ENCODE data around the gene ATP1B3.
"Not testable (repeated sequence)": the region's sequence is repeated elsewhere in the genome, so short reads cannot be mapped to it uniquely, and the experiment has no call there.

ATP1B3 gene

DNA sequence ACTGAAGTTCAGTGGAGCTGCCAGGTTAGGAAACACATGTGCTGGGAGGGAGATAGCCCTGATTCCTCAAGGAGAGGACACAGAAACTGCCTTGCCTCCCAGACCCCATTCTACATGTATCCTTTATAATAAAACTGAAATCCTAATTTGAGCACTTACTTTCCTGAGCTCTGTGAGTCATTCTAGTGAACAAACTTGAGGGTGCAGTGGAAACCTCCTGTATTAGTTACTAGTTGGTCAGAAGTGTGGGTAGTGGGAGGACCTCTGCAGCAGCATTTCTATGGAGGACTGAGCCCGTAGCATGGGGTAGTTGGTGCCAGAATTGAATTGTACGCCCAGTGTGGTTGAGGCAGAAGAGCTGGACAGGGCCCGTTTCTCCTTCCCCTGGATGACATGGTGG lies 23.9 kb downstream of the ATP1B3 start:
- DNase-seq (ENCODE audit: low read depth) = no peak
- TF ChIP-seq POLR2A (IDR thresholded peaks at IDR 0.05; ENCODE audit: extremely low read depth, insufficient read length) (no peak), MYC (IDR thresholded peaks at IDR 0.05; ENCODE audit: low read depth, low read length) (no peak)
- TF ChIP-seq, protein P1, sequence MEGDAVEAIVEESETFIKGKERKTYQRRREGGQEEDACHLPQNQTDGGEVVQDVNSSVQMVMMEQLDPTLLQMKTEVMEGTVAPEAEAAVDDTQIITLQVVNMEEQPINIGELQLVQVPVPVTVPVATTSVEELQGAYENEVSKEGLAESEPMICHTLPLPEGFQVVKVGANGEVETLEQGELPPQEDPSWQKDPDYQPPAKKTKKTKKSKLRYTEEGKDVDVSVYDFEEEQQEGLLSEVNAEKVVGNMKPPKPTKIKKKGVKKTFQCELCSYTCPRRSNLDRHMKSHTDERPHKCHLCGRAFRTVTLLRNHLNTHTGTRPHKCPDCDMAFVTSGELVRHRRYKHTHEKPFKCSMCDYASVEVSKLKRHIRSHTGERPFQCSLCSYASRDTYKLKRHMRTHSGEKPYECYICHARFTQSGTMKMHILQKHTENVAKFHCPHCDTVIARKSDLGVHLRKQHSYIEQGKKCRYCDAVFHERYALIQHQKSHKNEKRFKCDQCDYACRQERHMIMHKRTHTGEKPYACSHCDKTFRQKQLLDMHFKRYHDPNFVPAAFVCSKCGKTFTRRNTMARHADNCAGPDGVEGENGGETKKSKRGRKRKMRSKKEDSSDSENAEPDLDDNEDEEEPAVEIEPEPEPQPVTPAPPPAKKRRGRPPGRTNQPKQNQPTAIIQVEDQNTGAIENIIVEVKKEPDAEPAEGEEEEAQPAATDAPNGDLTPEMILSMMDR (IDR thresholded peaks at IDR 0.05; ENCODE audit: low read depth, low read length) = no peak
- TF ChIP-seq, protein P2, sequence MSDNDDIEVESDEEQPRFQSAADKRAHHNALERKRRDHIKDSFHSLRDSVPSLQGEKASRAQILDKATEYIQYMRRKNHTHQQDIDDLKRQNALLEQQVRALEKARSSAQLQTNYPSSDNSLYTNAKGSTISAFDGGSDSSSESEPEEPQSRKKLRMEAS (IDR thresholded peaks at IDR 0.05; ENCODE audit: low read depth, low read length) = no peak
- H3K4me3 ChIP-seq (ENCODE audit: low read depth, low read length) = no peak overlapping the region

DNA sequence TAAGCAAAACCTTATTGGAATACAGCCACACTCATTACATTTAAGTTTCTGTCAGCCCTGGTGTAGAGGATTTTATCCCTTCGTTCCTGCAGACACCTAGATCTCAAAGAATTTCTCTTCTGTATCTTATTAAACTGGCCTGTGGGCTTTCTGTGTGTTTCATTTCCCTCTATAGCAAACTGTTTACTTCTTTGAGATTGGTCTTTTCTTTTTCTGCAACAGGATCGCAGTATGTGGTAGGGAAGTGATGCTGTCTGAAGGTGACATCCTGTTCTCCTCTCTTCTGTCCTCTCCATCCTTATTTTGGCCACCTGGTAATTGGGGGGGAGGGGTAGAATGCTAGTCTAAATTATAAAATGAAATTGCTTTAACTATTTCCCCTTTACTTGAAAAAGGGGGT lies 25.5 kb downstream of the ATP1B3 start:
- no peak overlapping the region for H3K4me3 ChIP-seq (ENCODE audit: low read depth, low read length)
- no peak for DNase-seq (ENCODE audit: low read depth)
- no peak for TF ChIP-seq POLR2A (IDR thresholded peaks at IDR 0.05; ENCODE audit: extremely low read depth, insufficient read length)
- TF ChIP-seq, protein P2 (IDR thresholded peaks at IDR 0.05; ENCODE audit: low read depth, low read length) = no peak
- no peak for TF ChIP-seq MYC (IDR thresholded peaks at IDR 0.05; ENCODE audit: low read depth, low read length)
- TF ChIP-seq, protein P1 (IDR thresholded peaks at IDR 0.05; ENCODE audit: low read depth, low read length) = no peak

DNA sequence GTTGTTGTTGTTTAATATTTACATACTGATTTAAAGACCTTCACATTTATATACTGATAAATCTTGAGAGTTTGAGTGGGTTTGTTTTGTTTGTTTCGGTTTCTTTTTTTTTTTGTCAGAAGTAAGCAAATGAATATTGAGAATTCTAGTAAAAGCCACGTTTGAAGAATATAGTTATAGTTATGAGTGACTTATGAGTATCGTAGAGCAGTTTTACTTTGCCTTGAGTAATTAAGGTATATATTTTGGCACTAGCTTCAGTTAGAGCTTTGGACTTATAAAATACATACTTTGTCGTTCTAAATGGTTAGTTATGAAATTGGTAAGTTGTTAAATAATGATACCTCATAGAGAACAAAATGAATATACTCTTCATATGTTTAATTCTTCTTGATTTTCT lies 27.8 kb downstream of the ATP1B3 start:
- DNase-seq (ENCODE audit: low read depth) = no peak
- TF ChIP-seq, protein P2 (IDR thresholded peaks at IDR 0.05; ENCODE audit: low read depth, low read length) = no peak
- TF ChIP-seq MYC (IDR thresholded peaks at IDR 0.05; ENCODE audit: low read depth, low read length) = no peak
- no peak for TF ChIP-seq POLR2A (IDR thresholded peaks at IDR 0.05; ENCODE audit: extremely low read depth, insufficient read length)
- TF ChIP-seq, protein P1 (IDR thresholded peaks at IDR 0.05; ENCODE audit: low read depth, low read length) = no peak

DNA sequence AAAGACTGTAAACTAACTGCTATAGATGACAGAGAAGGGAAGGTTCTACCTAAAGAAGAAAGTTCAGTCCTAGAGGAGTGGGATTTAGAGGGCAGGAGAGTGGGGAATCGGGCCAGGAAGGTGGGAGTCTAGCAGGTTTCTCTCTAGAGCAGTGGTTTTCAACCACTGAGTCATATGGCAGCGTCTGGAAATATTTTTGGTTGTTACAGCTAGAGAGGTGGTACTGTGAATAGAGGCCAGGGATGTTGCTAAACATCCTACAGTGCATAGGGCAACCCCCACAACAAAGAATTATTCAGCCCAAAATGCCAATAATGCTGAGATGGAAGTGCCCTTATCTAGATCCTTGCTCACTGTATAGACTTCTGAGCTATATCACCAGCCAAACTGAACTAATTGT lies 28.7 kb downstream of the ATP1B3 start:
- no peak for TF ChIP-seq MYC (IDR thresholded peaks at IDR 0.05; ENCODE audit: low read depth, low read length)
- no peak overlapping the region for H3K4me3 ChIP-seq (ENCODE audit: low read depth, low read length)
- DNase-seq (ENCODE audit: low read depth) = no peak

More for the DNA sequence above, 27.8 kb downstream of the ATP1B3 start:
- H3K4me3 ChIP-seq (ENCODE audit: low read depth, low read length) = no peak overlapping the region

DNA sequence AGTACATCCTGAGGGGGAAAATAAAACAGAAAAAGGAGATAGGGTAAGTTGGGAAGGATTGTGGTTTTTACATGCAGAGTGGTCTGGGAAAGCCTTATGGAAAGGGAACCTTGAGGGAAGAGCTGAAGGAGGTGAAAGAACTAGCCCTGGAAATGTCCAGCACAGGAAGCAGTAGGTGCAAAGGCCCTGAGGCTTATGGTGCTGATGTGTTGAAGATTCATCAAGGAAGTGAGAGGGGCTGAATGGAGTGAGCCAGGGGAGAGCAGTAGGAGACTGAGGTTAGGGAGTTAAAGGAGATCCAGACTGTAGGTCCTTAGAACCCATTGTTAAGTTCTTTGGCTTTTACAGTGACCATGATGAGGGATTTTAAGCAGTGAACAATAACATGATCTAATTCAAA lies 33.0 kb downstream of the ATP1B3 start:
- H3K4me3 ChIP-seq (ENCODE audit: low read depth, low read length) = no peak overlapping the region
- no peak for DNase-seq (ENCODE audit: low read depth)
- TF ChIP-seq, protein P1 (IDR thresholded peaks at IDR 0.05; ENCODE audit: low read depth, low read length) = no peak
- TF ChIP-seq, protein P2 (IDR thresholded peaks at IDR 0.05; ENCODE audit: low read depth, low read length) = no peak
- TF ChIP-seq MYC (IDR thresholded peaks at IDR 0.05; ENCODE audit: low read depth, low read length) (no peak), POLR2A (IDR thresholded peaks at IDR 0.05; ENCODE audit: extremely low read depth, insufficient read length) (no peak)

DNA sequence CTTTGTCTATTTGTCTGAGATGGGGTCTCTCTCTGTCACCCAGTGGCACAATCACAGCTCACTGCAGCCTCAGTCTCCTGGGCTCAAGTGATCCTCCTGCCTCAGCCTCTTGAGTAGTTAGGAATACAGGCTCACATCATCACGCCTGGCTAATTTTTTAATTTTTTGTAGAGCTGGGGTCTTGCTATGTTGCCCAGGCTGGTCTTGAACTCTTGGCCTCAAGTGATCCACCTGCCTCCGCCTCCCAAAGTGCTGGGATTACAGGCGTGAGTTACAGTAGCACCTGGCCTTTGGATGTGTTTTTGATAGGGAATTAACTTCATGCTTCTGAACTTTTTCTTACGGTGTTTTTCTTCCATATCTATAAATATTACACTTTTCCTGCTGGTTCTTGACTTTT lies 33.5 kb downstream of the ATP1B3 start:
- not testable (repeated sequence) for DNase-seq (ENCODE audit: low read depth); H3K4me3 ChIP-seq (ENCODE audit: low read depth, low read length)

DNA sequence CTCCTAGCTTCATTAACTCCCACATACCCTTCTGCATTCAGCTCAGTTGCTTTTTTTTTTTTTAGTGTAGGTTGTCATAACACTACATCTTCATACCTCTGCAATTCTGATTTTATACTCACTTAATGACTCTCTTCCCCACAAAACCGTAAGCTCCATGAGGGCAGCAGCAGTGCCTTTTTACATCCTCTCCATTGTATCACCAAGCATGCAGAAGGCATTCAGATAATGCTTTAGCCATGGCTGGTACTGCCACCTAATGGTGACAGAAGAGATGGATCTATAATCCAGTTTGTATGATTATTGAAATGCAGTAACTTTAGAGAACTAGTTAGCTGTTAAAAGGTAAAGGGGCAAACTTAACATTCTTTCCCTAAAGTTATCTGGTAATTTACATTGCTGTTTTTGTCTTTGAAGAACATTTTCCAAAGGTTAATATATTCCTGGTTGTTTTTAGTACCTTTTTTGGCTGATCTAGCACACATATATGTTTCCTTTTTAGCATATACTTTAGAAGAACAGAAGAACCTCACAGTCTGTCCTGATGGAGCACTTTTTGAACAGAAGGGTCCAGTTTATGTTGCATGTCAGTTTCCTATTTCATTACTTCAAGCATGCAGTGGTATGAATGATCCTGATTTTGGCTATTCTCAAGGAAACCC lies 36.8 kb downstream of the ATP1B3 start:
- peak; percentile 74 for DNase-seq (ENCODE audit: low read depth)
- H3K4me3 ChIP-seq (ENCODE audit: low read depth, low read length) = no peak overlapping the region
- TF ChIP-seq, protein P1 (IDR thresholded peaks at IDR 0.05; ENCODE audit: low read depth, low read length) = peak; percentile 53
- TF ChIP-seq, protein P2 (IDR thresholded peaks at IDR 0.05; ENCODE audit: low read depth, low read length) = no peak
